HG03095 (cell line): ENCODE measurements around the gene PEAK3.

Experiments
- ATAC-seq: cut with Tn5 transposase; IDR thresholded peaks from one replicate; pipeline ENCODE4 v1.9.1; 2021; ENCODE audit warnings: moderate library complexity; ENCODE audit not compliant: unreplicated experiment

Gene PEAK3

GRCh38 chr19:2239771-2240770 lies 41.9 kb downstream of the PEAK3 start:
- no peak for ATAC-seq

GRCh38 chr19:2239173-2239572 lies 42.8 kb downstream of the PEAK3 start:
- ATAC-seq: no peak

- ATAC-seq: no peak
Measured at GRCh38 chr19:2237869-2238153, 44.2 kb downstream of the PEAK3 start.

GRCh38 chr19:2237051-2237868 lies 44.7 kb downstream of the PEAK3 start:
- no peak for ATAC-seq

- peak; percentile 51 for ATAC-seq
Measured at GRCh38 chr19:2236314-2237050, 45.5 kb downstream of the PEAK3 start, which contains the start of the genes PLEKHJ1 and SF3A2. TSS of gene PLEKHJ1 (minus strand) at chr19:2236329. CDS start at chr19:2236248, 81 bp downstream. TSS of gene SF3A2 (plus strand) at chr19:2236824. CDS start at chr19:2243419, 6,595 bp downstream.

- ATAC-seq: no peak
Measured at GRCh38 chr19:2236064-2236313, 46.0 kb downstream of the PEAK3 start.

GRCh38 chr19:2235381-2236063 lies 46.5 kb downstream of the PEAK3 start:
- no peak for ATAC-seq

- ATAC-seq: no peak
Measured at GRCh38 chr19:2234996-2235380, 47.0 kb downstream of the PEAK3 start.

GRCh38 chr19:2233601-2234280 lies 48.2 kb downstream of the PEAK3 start:
- no peak for ATAC-seq

GRCh38 chr19:2232286-2233151 lies 49.5 kb downstream of the PEAK3 start:
- no peak for ATAC-seq

GRCh38 chr19:2231621-2232221 lies 50.3 kb downstream of the PEAK3 start:
- ATAC-seq: no peak

- no peak for ATAC-seq
Measured at GRCh38 chr19:2230807-2231533, 51.0 kb downstream of the PEAK3 start.

- ATAC-seq: no peak
Measured at GRCh38 chr19:2230033-2230531, 51.9 kb downstream of the PEAK3 start.

- ATAC-seq: no peak
Measured at GRCh38 chr19:2229103-2230032, 52.6 kb downstream of the PEAK3 start.

GRCh38 chr19:2228157-2229030 lies 53.6 kb downstream of the PEAK3 start:
- ATAC-seq: no peak
